PC-9 (cell line): Measurements from ENCODE around the gene TAOK1. TPM values are rescaled to one million over a fixed set of nuclear protein-coding genes. Genes with fewer than 3 reads are reported as not detected.

Experiments
- BruUV-seq: library from RNA; stranded (reverse); fragments of 400-500 nt; replicated peaks from 2 replicates; lab custom pipeline; 2021; lab: Mats Ljungman, UMichigan
- CTCF ChIA-PET: fragments of 300-600 bp; sonication (Branson Sonifier 250); formaldehyde crosslinking; loops from one replicate; lab custom pipeline; 2022; ENCODE audit warnings: antibody characterized with exemption; lab: Charles Lee
- POLR2A ChIA-PET: fragments of 300-600 bp; sonication (Branson Sonifier 250); formaldehyde crosslinking; loops from one replicate; lab custom pipeline; 2022; ENCODE audit warnings: antibody characterized with exemption; ENCODE audit not compliant: unreplicated experiment; lab: Charles Lee
- DNase-seq, 2 experiments: peaks; one replicate each; pipeline versions ENCODE4 v3.0.0 to v3.0.0-alpha.2; 2015 to 2022; ENCODE audit warnings: mixed read lengths in 1 of 2
- H2AFZ ChIP-seq: fragments of 200-600 bp; sonication (generic); 2 replicates; pipeline ENCODE4 v1.8.1; 2017; ENCODE audit warnings: antibody characterized with exemption
- H3F3A ChIP-seq: fragments of 200-600 bp; sonication (generic); 2 replicates; pipeline ENCODE4 v1.8.1; 2017; ENCODE audit warnings: antibody characterized with exemption, mild to moderate bottlenecking, low read depth; ENCODE audit not compliant: insufficient read depth
- H3K27ac ChIP-seq: fragments of 200-600 bp; sonication (generic); 2 replicates; pipeline ENCODE4 v1.6.1; 2016; ENCODE audit warnings: mixed run types
- H3K27me3 ChIP-seq: fragments of 200-600 bp; sonication (generic); 2 replicates; pipeline ENCODE4 v1.6.1; 2016; ENCODE audit warnings: low read depth, mixed run types; ENCODE audit not compliant: insufficient read depth
- H3K36me3 ChIP-seq: fragments of 200-600 bp; sonication (generic); 2 replicates; pipeline ENCODE4 v1.6.1; 2016; ENCODE audit warnings: low read depth, mixed run types
- H3K4me1 ChIP-seq: fragments of 200-600 bp; sonication (generic); replicated peaks from 2 replicates; pipeline ENCODE4 v1.6.1; 2016; ENCODE audit warnings: mixed run types; ENCODE audit not compliant: insufficient read depth
- H3K4me2 ChIP-seq: fragments of 200-600 bp; sonication (generic); 2 replicates; pipeline ENCODE4 v1.6.1; 2017; ENCODE audit warnings: mixed run types
- H3K4me3 ChIP-seq: fragments of 200-600 bp; sonication (generic); 2 replicates; pipeline ENCODE4 v1.6.1; 2016; ENCODE audit warnings: mixed run types
- H3K79me2 ChIP-seq: fragments of 200-600 bp; sonication (generic); 2 replicates; pipeline ENCODE4 v1.6.1; 2017; ENCODE audit warnings: low read depth, mixed run types
- H3K9me2 ChIP-seq: fragments of 200-600 bp; sonication (generic); 2 replicates; pipeline ENCODE4 v1.8.1; 2017; ENCODE audit warnings: mild to moderate bottlenecking; ENCODE audit not compliant: insufficient read depth
- H3K9me3 ChIP-seq: fragments of 200-600 bp; sonication (generic); 2 replicates; pipeline ENCODE4 v1.8.1; 2016; ENCODE audit warnings: low read depth; ENCODE audit not compliant: insufficient read depth
- H4K20me1 ChIP-seq: fragments of 200-600 bp; sonication (generic); 2 replicates; pipeline ENCODE4 v1.8.1; 2017; ENCODE audit not compliant: insufficient read depth
- CTCF ChIP-seq: fragments of 200-600 bp; sonication (generic); conservative IDR thresholded peaks from 2 replicates; pipeline ENCODE4 v1.6.1; 2017; ENCODE audit warnings: mixed run types, antibody characterized with exemption, mild to moderate bottlenecking, moderate library complexity
- EZH2 ChIP-seq: fragments of 200-600 bp; sonication (generic); IDR thresholded peaks from 2 replicates; pipeline ENCODE4 v1.8.0; 2017; ENCODE audit warnings: antibody characterized with exemption, low read depth
- intact Hi-C: fragments of 100-400 bp; cut with micrococcal nuclease; formaldehyde crosslinking; loops from one replicate; pipeline ENCODE4 v1.10.0; 2022; ENCODE audit not compliant: unreplicated experiment
- total RNA-seq: library from RNA; stranded (reverse); gene quantifications from 2 replicates; pipeline ENCODE4 v1.2.3, GENCODE V29; 2021

TAOK1 gene
- total RNA-seq, 1 experiment from 2014 or later: 51.1 TPM

GRCh38 chr17:29594519-29595090 is 204.4 kb downstream of the TAOK1 start:
- no peak for TF ChIP-seq CTCF
- no peak for TF ChIP-seq EZH2
- Histone ChIP-seq H3K4me3 (peak overlapping the region; percentile 72), H3F3A (peaks cover 30% of the 10 kb centered on the region), H2AFZ (peak overlapping the region; percentile 77), H3K9me3 (no peaks in the 10 kb centered on the region), H4K20me1 (no peaks in the 10 kb centered on the region; the same call in none of the 2 replicates), H3K4me2 (peak overlapping the region; percentile 91), H3K27ac (peak overlapping the region; percentile 52), H3K79me2 (peaks cover 37% of the 10 kb centered on the region), H3K4me1 (peaks cover 36% of the 10 kb centered on the region), H3K9me2 (no peaks in the 10 kb centered on the region), H3K27me3 (no peaks in the 10 kb centered on the region), H3K36me3 (no peaks in the 10 kb centered on the region)
- no peak for DNase-seq
- CTCF ChIA-PET: interaction anchor here (0.8 kb wide), 1 partner anchor 31 kb away, joined by 3 read pairs; no protein-coding TSS in a partner anchor
- POLR2A ChIA-PET: interaction anchor here (0.6 to 1.0 kb wide), 2 partner anchors 25 to 30 kb away, joined by 3 to 4 read pairs; no protein-coding TSS in a partner anchor
- no TSS peak for BruUV-seq
- intact Hi-C loops: loop anchor here (1.0 to 5.0 kb wide), 2 partner anchors 45 to 193 kb away; no protein-coding TSS in a partner anchor

DNA sequence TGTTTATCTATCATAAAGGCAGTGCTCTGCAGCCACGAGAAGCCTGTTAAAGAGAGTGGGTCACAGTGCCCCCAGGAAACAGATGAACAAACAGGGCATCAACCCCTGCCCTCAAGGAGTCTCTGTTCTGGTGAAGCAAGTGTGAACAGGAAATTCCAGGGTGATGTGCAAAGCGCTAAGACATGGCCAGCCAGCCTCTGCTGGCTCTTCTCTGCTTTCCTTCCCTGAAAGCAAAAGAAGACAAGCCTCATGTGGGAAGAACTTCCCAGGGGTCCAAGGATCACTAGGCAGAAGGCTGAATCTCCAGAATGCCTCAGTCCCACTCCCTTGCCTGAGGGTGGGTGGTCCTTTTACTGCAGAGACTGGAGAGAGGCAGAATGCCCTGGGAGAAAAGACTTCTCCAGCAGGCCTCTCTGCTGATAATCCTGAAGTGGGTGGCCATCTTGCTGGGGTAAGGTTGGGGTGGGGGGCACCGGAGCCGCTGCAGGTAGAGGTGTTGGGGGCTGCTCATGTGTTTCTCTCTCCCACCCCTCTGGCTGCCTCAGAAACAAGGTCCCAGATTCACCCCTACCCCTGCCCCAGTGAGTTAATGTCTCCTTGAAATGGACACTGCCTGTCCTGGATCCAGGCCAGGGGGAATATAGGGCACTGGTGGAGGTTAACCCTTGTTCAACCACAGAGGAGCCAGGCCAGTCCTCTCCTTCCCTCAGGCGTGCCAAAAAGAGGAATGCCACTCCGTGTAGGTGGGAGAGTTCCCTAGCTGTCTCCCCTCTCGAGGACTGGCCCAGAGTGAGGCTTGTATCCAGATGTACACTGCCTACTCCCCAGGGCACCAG is 205.2 kb downstream of the TAOK1 start:
- no TSS peak for BruUV-seq
- no peak for TF ChIP-seq CTCF
- no peak for TF ChIP-seq EZH2
- no peaks in the 10 kb centered on the region for H3K9me2 ChIP-seq
- no peaks in the 10 kb centered on the region for H3K9me3 ChIP-seq
- H3K4me3 ChIP-seq: peak overlapping the region; percentile 72; the same call in 1 of the 2 replicates
- peak overlapping the region; percentile 52; the same call in 1 of the 2 replicates for H3K27ac ChIP-seq
- ChIA-PET CTCF (no interaction called here), POLR2A (no interaction called here)
- peaks cover 37% of the 10 kb centered on the region for H3K79me2 ChIP-seq
- H4K20me1 ChIP-seq: no peaks in the 10 kb centered on the region; the same call in none of the 2 replicates
- peak overlapping the region; percentile 91 for H3K4me2 ChIP-seq
- peaks cover 29% of the 10 kb centered on the region for H3K4me1 ChIP-seq
- intact Hi-C loops: no loop called here
- peaks cover 24% of the 10 kb centered on the region for H3F3A ChIP-seq
- H3K27me3 ChIP-seq: no peaks in the 10 kb centered on the region
- H3K36me3 ChIP-seq: no peaks in the 10 kb centered on the region
- H2AFZ ChIP-seq: no peak overlapping the region
- peak in 1 of 2 experiments; percentile 16 for DNase-seq

DNA sequence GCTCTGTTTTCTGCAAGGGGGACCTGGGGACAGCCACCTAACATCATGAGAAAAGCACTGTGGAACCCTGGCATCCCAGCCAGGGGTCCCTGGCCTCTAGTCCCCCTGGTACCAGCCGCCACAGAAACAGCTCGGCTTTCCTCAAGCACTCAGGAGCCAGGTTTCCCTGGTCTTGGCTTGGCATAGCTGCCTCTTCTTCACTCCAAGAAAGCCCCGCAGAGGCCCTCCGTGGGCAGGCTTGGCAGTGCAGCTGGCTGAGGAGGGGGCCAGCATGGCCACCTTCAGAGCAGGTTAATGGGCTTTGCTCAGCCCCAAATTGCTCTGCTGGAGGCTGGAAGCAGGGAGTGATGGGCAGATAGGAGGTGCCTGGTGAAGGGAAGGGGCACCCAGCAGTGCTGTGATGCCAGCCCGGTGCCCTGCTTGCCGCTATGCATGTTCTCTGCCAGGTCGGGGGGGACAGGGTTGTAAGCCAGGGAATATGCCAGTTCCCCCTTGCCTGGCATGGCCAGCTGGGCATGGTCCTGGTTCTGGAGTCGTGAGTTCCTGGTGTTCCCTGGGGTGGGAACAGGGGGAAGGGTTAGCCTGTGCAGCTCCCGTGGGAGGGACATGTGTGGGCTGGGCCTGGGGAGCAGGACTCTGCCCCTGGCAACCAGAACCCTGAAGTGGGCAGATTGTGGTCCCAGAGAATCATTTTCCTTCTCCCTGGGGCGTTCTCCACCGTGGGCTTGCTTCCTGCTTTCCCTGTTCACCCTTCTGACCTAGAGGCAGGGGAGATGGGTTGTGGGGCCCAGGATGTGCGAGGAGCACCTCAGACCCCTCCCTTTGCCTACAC is 206.0 kb downstream of the TAOK1 start:
- peaks cover 27% of the 10 kb centered on the region for H3K4me1 ChIP-seq
- no peaks in the 10 kb centered on the region for H3K9me2 ChIP-seq
- H3K4me3 ChIP-seq: no peak overlapping the region
- H3F3A ChIP-seq: peaks cover 18% of the 10 kb centered on the region
- TF ChIP-seq EZH2 (no peak), CTCF (no peak)
- peak in 1 of 2 experiments; percentile 25 for DNase-seq
- CTCF ChIA-PET: no interaction called here
- peaks cover 37% of the 10 kb centered on the region for H3K79me2 ChIP-seq
- no peaks in the 10 kb centered on the region for H3K36me3 ChIP-seq
- H2AFZ ChIP-seq: no peak overlapping the region
- BruUV-seq: no TSS peak
- no peak overlapping the region for H3K27ac ChIP-seq
- intact Hi-C loops: no loop called here
- H3K27me3 ChIP-seq: no peaks in the 10 kb centered on the region
- H4K20me1 ChIP-seq: no peaks in the 10 kb centered on the region; the same call in none of the 2 replicates
- POLR2A ChIA-PET: no interaction called here
- H3K9me3 ChIP-seq: no peaks in the 10 kb centered on the region
- H3K4me2 ChIP-seq: no peak overlapping the region; the same call in 1 of the 2 replicates
